GM21723 (cell line): ENCODE data around the gene ATL1.
A peak's percentile ranks its signal among the peaks of the same experiment; 100 is the strongest.
"Not testable (repeated sequence)": the region's sequence is repeated elsewhere in the genome, so short reads cannot be mapped to it uniquely, and the experiment has no call there.

ENCODE experiments used
- ATAC-seq: cut with Tn5 transposase; IDR thresholded peaks from one replicate; pipeline ENCODE4 v1.9.1; 2021; ENCODE audit warnings: mild to moderate bottlenecking, moderate library complexity; ENCODE audit not compliant: unreplicated experiment

ATL1 gene

GRCh38 chr14:50600849-50601248 is 40.9 kb downstream of the ATL1 start:
- ATAC-seq: no peak

- ATAC-seq: no peak
Observed at GRCh38 chr14:50601394-50601793, 41.4 kb downstream of the ATL1 start.

GRCh38 chr14:50602035-50602434 is 42.1 kb downstream of the ATL1 start:
- no peak for ATAC-seq

DNA sequence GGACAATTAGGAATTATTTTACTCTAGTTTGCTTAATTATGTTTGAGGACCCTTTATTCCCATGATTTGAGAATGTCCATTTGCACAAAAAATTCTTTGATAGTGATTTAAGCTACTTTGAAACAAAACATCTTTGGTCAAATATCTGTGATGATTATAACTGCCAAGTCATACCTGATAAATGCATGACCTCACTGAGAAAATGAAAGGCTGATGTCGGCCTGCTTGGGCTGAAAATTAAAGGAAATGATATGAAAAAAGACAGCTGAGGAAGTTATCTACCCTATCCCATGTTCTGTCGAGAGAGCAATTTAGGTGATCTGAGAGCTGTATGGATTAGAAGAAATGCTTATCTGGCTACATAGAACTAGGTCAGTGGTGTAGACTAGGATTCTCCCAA is 43.6 kb downstream of the ATL1 start:
- no peak for ATAC-seq

GRCh38 chr14:50605766-50606165 is 45.8 kb downstream of the ATL1 start:
- ATAC-seq: no peak

GRCh38 chr14:50606468-50606867 is 46.5 kb downstream of the ATL1 start:
- ATAC-seq: no peak

DNA sequence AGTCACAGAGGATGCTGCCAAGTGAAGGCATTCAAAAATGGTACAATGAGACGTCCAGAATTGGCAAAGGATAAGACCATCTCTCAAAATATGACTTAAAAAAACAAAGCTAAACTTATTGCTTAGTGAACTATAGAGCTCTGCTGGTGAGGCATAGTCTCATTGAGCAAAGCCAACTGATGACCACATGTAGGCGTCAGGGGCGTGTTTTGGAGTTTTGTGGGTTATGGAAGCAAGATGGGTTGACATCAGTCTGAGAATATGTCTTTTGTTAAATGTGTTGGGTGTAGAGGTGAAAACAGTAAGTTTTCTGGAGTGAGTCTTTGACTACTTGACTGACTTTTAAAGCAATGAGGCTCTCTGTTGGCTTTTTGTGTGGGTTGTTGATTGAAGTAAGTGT is 47.2 kb downstream of the ATL1 start:
- ATAC-seq: no peak

GRCh38 chr14:50607761-50608160 is 47.8 kb downstream of the ATL1 start:
- ATAC-seq: no peak

GRCh38 chr14:50608302-50608851 is 48.4 kb downstream of the ATL1 start:
- ATAC-seq: no peak

- no peak for ATAC-seq
Observed at GRCh38 chr14:50610465-50610864, 50.5 kb downstream of the ATL1 start.

DNA sequence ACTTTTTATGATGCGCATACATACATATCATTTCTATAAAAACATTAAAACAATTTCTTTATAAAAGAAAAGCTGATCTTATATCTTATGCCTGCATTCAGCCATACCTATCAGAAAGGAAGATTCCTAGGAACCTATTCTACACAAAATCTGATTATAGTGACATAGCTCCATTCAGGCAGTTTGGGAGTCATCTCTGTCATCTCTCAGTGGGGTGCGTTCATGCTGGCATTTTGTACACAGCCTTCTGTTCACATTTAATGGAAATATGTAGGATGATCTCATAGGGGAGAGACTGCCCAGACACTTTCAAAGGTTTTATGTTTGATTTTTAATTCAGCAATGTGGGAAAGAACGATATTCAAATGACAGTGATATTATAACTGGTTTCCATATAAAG is 52.9 kb downstream of the ATL1 start:
- no peak for ATAC-seq

DNA sequence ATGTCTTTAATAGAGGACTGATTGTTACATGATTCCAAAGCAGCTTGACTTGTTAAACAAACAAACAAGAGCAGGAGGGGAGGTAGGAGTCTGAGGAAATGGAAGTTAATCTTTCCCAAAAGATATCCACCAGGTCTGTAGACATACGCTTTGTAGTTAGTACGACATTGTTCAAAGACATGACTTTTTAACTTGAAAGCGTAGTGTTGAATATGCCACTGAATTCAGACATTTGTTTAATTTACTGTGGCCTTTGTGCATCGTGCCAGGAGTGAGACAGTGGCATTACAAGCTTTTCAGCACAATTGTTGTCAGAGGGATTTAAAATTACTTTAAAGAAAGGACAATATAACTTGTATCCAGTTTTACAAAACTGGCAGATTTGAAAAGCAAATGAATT is 55.1 kb downstream of the ATL1 start:
- no peak for ATAC-seq

- ATAC-seq: no peak
Observed at GRCh38 chr14:50615552-50615951, 55.6 kb downstream of the ATL1 start.

DNA sequence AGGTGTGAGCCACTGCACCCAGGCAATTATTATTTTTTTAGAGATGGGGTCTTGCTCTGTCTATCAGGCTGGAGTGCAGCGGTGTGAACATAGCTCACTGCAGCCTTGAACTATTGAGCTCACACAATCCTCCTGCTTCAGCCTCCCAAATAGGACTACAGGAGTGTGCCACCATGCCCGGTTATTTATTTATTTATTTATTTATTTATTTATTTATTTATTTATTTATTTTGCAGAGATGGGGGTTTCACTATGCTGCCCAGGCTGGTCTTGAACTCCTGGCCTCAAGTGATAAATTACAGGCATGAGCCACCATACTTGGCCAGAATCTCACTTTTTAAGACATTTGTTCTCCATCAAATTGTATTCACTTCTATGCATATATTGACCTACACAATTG is 56.3 kb downstream of the ATL1 start:
- no peak for ATAC-seq

DNA sequence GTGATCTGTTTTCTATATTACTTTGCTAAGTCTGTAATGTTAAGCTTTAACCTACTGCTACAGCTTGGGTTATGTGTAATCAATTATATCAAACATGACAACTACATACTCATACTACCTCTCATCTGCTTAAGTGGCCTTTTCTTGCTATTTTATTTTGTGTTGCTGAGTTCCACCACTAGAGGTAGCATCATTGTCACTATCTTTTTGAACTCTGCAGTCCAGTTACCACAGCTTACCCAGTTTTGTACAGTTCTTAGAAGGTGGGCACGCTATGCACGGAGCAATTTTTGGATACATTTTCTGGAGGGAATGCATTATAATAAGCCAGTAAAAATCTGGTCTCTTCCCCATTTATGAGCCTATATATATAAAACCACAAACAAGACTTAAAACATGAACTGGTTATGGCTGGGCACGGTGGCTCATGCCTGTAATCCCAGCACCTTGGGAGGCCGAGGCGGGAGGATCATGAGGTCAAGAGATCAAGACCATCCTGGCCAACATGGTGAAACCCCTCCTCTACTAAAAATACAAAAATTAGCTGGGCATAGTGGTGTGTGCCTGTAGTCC is 59.7 kb downstream of the ATL1 start:
- ATAC-seq: no peak

- no peak for ATAC-seq
Observed at GRCh38 chr14:50620341-50620740, 60.4 kb downstream of the ATL1 start.

DNA sequence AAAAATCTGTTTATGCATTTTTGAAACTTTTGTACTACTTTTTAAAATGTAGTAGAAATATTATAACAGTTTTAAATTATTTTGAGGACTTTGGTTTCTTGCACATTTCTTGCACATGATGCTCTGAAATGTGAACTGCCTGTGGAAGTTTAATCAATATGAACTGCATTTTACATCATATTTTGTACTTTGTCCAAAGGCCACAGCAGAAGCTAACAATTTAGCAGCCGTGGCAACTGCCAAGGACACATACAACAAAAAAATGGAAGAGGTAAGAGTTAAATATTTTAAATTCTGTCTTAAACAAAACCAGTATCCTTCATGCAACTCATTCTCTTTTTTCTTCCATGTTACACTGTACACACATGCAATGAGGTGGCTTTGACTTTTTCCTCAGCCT is 63.0 kb downstream of the ATL1 start:
- no peak for ATAC-seq

DNA sequence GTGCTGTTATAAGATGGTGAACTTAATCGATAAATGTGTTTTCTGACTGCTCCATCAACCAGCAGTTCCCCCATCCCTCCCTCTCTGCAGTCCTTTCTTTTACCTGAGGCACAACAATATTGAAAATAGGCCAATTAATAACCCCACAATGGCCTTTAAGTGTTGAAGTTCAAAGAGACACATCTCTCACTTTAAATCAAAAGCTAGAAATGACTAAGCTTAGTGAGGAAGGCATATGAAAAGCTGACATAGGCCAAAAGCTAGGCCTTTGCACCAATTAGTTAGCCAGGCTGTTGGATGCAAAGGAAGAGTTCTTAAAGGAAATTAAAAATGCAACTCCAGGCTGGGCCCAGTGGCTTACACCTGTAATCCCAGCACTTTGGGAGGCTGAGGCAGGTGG is 64.5 kb downstream of the ATL1 start:
- ATAC-seq: no peak

DNA sequence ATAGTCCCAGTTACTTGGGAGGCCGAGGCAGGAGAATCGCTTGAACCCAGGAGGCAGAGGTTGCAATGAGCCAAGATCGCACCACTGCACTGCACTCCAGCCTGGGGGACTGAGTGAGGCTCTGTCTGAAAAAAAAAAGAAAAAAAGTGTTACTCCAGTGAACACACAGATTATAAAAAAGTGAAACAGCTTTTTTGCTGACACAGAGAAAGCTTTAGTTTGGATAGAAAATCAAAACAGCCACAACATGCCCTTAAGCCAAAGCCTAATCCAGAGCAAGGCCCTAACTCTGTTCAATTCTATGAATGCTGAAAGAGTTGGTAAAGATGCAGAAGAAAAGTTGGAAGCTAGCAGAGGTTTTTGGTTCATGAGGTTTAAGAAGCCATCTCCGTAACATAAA is 65.0 kb downstream of the ATL1 start:
- not testable (repeated sequence) for ATAC-seq

- no peak for ATAC-seq
Observed at GRCh38 chr14:50631408-50631821, 71.5 kb downstream of the ATL1 start.

- ATAC-seq: no peak
Observed at GRCh38 chr14:50633954-50634353, 74.0 kb downstream of the ATL1 start.

GRCh38 chr14:50635141-50635540 is 75.2 kb downstream of the ATL1 start:
- no peak for ATAC-seq

- peak; percentile 93 for ATAC-seq
Observed at GRCh38 chr14:50647282-50647681, 87.3 kb downstream of the ATL1 start.
